ENCODE results near the gene CCDC40.

DNA sequence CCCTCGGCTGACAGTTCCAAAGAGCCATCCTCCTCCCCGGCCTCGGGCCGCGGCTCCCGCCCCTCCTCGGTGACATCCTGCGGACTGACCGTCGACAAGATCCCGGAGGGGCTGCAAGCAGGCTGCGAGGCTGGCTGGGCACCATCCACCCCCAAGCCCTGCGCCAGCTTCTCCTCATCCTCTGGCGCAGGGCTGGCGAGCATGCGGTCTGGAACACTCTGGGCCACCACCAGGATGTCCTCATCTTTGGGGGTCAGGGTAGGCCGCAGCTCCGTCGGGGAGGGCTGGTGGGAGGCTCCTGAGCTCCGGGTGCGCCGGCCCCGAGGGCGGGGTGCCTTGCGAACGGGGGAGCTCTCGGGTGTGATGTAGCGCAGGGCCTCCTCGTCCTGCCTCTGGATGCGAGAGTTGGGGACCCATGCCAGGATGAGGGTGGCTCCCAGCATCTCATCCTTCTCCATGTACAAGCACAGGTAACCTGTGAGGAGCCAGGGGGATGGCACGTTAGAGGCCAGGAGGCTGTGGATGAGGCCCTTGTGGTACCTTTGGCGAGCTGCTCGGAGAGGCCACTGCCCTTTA, 26.1 kb upstream of the CCDC40 start:
- TF ChIP-seq, protein P1, sequence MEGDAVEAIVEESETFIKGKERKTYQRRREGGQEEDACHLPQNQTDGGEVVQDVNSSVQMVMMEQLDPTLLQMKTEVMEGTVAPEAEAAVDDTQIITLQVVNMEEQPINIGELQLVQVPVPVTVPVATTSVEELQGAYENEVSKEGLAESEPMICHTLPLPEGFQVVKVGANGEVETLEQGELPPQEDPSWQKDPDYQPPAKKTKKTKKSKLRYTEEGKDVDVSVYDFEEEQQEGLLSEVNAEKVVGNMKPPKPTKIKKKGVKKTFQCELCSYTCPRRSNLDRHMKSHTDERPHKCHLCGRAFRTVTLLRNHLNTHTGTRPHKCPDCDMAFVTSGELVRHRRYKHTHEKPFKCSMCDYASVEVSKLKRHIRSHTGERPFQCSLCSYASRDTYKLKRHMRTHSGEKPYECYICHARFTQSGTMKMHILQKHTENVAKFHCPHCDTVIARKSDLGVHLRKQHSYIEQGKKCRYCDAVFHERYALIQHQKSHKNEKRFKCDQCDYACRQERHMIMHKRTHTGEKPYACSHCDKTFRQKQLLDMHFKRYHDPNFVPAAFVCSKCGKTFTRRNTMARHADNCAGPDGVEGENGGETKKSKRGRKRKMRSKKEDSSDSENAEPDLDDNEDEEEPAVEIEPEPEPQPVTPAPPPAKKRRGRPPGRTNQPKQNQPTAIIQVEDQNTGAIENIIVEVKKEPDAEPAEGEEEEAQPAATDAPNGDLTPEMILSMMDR (IDR thresholded peaks at IDR 0.05): no peak
- TF ChIP-seq POLR2A (IDR thresholded peaks at IDR 0.05): no peak

All from adrenal gland (tissue), 5 donors.